Smooth muscle cell (in vitro differentiated cells): ENCODE results near the gene TP73. TPM values are rescaled to one million over a fixed set of nuclear protein-coding genes. Genes with fewer than 3 reads are reported as not detected.

Source experiments
- DNase-seq: peaks from one replicate; lab custom pipeline; 2025; ENCODE audit not compliant: unreplicated experiment; lab: John Stamatoyannopoulos, UW
- H2AFZ ChIP-seq: fragments of 200-600 bp; sonication (generic); 2 replicates; pipeline ENCODE4 v1.6.0; 2016; ENCODE audit warnings: antibody characterized with exemption, low read depth, mild to moderate bottlenecking
- H3F3A ChIP-seq: fragments of 200-600 bp; sonication (generic); 2 replicates; pipeline ENCODE4 v1.6.0; 2017; ENCODE audit warnings: antibody characterized with exemption, low read depth
- H3K27ac ChIP-seq: fragments of 200-600 bp; sonication (generic); 2 replicates; pipeline ENCODE4 v1.5.1; 2016; ENCODE audit warnings: low read depth, mild to moderate bottlenecking
- H3K27me3 ChIP-seq: fragments of 200-600 bp; sonication (generic); 2 replicates; pipeline ENCODE4 v1.6.1; 2016; ENCODE audit warnings: low read depth, mild to moderate bottlenecking
- H3K36me3 ChIP-seq: fragments of 200-600 bp; sonication (generic); 2 replicates; pipeline ENCODE4 v1.5.1; 2016; ENCODE audit warnings: low read depth
- H3K4me1 ChIP-seq: fragments of 200-600 bp; sonication (generic); 2 replicates; pipeline ENCODE4 v1.5.1; 2016; ENCODE audit warnings: low read depth
- H3K4me2 ChIP-seq: fragments of 200-600 bp; sonication (generic); 2 replicates; pipeline ENCODE4 v1.6.0; 2016; ENCODE audit warnings: mild to moderate bottlenecking
- H3K4me3 ChIP-seq: fragments of 200-600 bp; sonication (generic); 2 replicates; pipeline ENCODE4 v1.5.1; 2016; ENCODE audit warnings: mild to moderate bottlenecking
- H3K79me2 ChIP-seq: fragments of 200-600 bp; sonication (generic); 2 replicates; pipeline ENCODE4 v1.6.0; 2016; ENCODE audit warnings: low read depth, mild to moderate bottlenecking
- H3K9ac ChIP-seq: fragments of 200-600 bp; sonication (generic); 2 replicates; pipeline ENCODE4 v1.6.0; 2016; ENCODE audit warnings: low read depth
- H3K9me3 ChIP-seq: fragments of 200-600 bp; sonication (generic); replicated peaks from 2 replicates; pipeline ENCODE4 v1.5.1; 2016; ENCODE audit warnings: low read depth
- H4K20me1 ChIP-seq: fragments of 200-600 bp; sonication (generic); 2 replicates; pipeline ENCODE4 v1.6.0; 2016; ENCODE audit warnings: low read depth
- WGBS: methylation state at CpG from one replicate; pipeline ENCODE4 v1.1.7; 2016; ENCODE audit warnings: low lambda C conversion rate; 5-methylcytosine and 5-hydroxymethylcytosine counted together
- polyA plus RNA-seq: library from polyadenylated mRNA; unstranded; fragments of >200 nt; fragmentation: Nextera tagmentation; extraction: Ambion mirVana; gene quantifications from 2 replicates; pipeline ENCODE4 v1.2.1, GENCODE V29; 2016
- total RNA-seq: library from RNA; depleted of rRNA; stranded (reverse); fragments of >200 nt; gene quantifications from 2 replicates; pipeline ENCODE4 v1.2.3, GENCODE V29; 2014
- TF ChIP-seq, protein P1 (sequence below): fragments of 200-600 bp; sonication (generic); IDR thresholded peaks from 2 replicates; pipeline ENCODE4 v1.5.1; 2017; ENCODE audit warnings: borderline replicate concordance, mild to moderate bottlenecking, antibody characterized with exemption; ENCODE audit not compliant: insufficient read depth, poor library complexity, severe bottlenecking

Gene TP73
- total and polyA plus RNA-seq, 2 experiments from 2014 or later, result 0.22 TPM; not detected in 1

DNA sequence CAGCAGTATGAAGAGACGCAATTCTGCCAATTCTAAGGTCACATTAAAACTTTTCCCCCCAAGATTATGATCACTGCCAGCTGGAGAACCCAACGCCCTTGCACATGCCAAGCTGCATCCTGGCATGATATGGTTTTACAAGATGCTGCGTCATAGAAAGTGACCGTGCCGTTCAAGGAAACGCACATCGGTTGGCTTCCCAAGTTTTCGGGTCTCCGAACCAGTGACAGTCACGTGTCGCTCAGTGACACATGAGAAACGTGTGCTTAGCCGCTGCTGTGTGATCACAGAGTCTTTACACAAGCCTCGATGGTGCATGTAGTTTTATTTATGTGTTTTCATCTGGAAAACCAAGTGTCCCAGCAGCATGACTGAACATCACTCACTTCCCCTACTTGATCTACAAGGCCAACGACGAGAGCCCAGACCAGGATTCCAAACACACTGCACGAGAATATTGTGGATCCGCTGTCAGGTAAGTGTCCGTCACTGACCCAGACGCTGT is 127.6 kb downstream of the TP73 start:
- Histone ChIP-seq H3K79me2 (no peaks in the 10 kb centered on the region), H3F3A (no peaks in the 10 kb centered on the region), H3K9me3 (no peaks in the 10 kb centered on the region), H3K4me1 (peaks cover 10% of the 10 kb centered on the region), H2AFZ (no peak overlapping the region), H3K9ac (no peak overlapping the region), H3K36me3 (peaks cover 5% of the 10 kb centered on the region), H3K27me3 (no peaks in the 10 kb centered on the region), H4K20me1 (no peaks in the 10 kb centered on the region), H3K4me3 (no peak overlapping the region), H3K27ac (no peak overlapping the region), H3K4me2 (no peak overlapping the region)
- TF ChIP-seq, protein P1, sequence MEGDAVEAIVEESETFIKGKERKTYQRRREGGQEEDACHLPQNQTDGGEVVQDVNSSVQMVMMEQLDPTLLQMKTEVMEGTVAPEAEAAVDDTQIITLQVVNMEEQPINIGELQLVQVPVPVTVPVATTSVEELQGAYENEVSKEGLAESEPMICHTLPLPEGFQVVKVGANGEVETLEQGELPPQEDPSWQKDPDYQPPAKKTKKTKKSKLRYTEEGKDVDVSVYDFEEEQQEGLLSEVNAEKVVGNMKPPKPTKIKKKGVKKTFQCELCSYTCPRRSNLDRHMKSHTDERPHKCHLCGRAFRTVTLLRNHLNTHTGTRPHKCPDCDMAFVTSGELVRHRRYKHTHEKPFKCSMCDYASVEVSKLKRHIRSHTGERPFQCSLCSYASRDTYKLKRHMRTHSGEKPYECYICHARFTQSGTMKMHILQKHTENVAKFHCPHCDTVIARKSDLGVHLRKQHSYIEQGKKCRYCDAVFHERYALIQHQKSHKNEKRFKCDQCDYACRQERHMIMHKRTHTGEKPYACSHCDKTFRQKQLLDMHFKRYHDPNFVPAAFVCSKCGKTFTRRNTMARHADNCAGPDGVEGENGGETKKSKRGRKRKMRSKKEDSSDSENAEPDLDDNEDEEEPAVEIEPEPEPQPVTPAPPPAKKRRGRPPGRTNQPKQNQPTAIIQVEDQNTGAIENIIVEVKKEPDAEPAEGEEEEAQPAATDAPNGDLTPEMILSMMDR, result no peak
- no peak for DNase-seq
- 94% methylated on average over 20 of the region's 20 CpGs for WGBS

DNA sequence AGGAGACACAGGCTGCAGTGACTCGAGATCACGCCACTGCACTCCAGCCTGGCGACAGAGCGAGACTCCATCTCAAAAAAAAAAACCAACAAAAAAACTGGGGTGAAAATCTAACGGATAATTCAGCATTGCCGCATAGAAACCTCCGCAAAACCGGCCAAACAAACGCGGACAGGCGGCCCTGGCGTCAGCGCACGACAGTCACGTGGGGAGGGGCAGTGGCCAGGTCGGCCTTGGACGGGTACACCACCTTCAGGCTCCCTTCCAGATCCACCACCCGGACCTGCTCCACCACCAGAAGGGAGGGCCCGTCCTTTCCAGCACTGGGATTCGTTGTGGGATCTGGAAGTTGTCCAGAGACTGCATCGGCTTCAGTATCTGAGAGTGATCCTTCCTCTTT is 128.6 kb downstream of the TP73 start:
- Histone ChIP-seq H3K4me2 (no peak overlapping the region), H3K79me2 (no peaks in the 10 kb centered on the region), H3K27ac (no peak overlapping the region), H3K9me3 (no peaks in the 10 kb centered on the region), H3K4me3 (no peak overlapping the region), H3F3A (no peaks in the 10 kb centered on the region), H3K27me3 (no peaks in the 10 kb centered on the region), H3K4me1 (peaks cover under 1% of the 10 kb centered on the region), H4K20me1 (no peaks in the 10 kb centered on the region), H2AFZ (no peak overlapping the region), H3K9ac (no peak overlapping the region), H3K36me3 (peaks cover 5% of the 10 kb centered on the region)
- TF ChIP-seq, protein P1, result no peak
- 97% methylated on average over 21 of the region's 21 CpGs for WGBS
- DNase-seq, result no peak

DNA sequence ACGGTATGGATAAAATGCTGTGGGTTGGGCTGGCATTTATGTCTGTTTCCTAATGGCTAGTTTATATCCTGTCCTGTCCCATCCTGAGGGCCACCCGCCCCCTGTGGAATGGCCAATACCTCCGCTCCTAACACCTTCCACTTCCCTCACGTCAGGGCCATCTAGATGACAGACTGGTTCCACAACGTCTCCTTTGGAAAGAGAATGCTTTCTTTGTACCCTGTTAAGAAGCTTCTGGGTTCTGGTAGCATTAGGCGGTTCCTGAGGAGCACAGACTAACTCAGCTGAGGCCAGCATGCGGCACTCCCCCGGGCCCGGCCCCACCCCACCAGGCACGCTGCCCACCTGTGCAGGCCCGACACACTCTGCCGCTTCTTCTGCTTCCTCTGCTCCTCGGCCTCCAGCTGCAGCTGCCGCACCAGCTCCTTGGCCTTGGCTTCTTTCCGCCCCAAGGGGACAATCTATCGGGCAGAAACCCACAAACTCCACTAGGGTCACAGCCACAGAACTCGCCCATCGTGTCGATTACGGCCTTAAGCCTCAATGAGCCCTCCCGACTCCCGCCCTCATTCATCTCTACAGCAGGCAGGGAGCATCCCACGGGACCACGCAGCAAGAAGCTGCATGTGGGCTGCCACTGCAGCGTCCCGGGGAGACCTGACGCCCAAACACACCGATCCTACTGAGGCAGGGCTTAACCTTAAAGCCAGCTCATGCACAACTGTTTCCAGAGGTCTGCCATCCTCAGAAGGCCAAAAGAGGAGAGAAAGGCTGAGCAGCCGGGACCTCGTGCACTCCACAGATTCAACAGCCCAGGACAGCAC is 131.5 kb downstream of the TP73 start:
- Histone ChIP-seq H3K27me3 (no peaks in the 10 kb centered on the region), H3K9ac (no peak overlapping the region)
- 98% methylated on average over 22 of the region's 30 CpGs for WGBS

More for the DNA sequence above, 131.5 kb downstream of the TP73 start:
- Histone ChIP-seq H3K4me2 (no peak overlapping the region), H4K20me1 (peaks cover 20% of the 10 kb centered on the region), H3K9me3 (no peaks in the 10 kb centered on the region), H3K27ac (no peak overlapping the region), H3K79me2 (peaks cover 12% of the 10 kb centered on the region), H3K36me3 (peaks cover 5% of the 10 kb centered on the region), H3K4me1 (no peaks in the 10 kb centered on the region), H3K4me3 (no peak overlapping the region), H3F3A (no peaks in the 10 kb centered on the region), H2AFZ (no peak overlapping the region)
- DNase-seq, result no peak
- TF ChIP-seq, protein P1, result no peak
